Astrocyte (in vitro differentiated cells and primary cell): ENCODE results near the gene FNDC7.

Experiments
- CTCF ChIP-seq: IDR thresholded peaks from 2 replicates; pipeline ENCODE4 v1.5.1; 2011; ENCODE audit warnings: low read depth, mild to moderate bottlenecking, inconsistent platforms, low read length, moderate library complexity; ENCODE audit not compliant: insufficient read depth
- EZH2 ChIP-seq: IDR thresholded peaks from 2 replicates; pipeline ENCODE4 v1.6.1; 2012; ENCODE audit warnings: mild to moderate bottlenecking, low read length, inconsistent platforms; ENCODE audit not compliant: insufficient read depth

- no peak for TF ChIP-seq CTCF
- TF ChIP-seq EZH2, result no peak
Measured at GRCh38 chr1:108732398-108732797, 19.7 kb downstream of the FNDC7 start.
